ENCODE measurements around the gene SLC27A1. TPM values are rescaled to one million over a fixed set of nuclear protein-coding genes. Genes with fewer than 3 reads are reported as not detected.
"Not testable (repeated sequence)": the region's sequence is repeated elsewhere in the genome, so short reads cannot be mapped to it uniquely, and the experiment has no call there.

The SLC27A1 gene
- total RNA-seq, 4 donors from 2014 or later = 30.6 to 58.2 (median 43.6) TPM

GRCh38 chr19:17510220-17510993 lies 40.1 kb downstream of the SLC27A1 start:
- intact Hi-C loops (cut with DNase I; ENCODE audit: low total_unique reads) = no loop called here
- no peak for DNase-seq (ENCODE audit: low spot score in 2 of 2)
- 42 to 45% methylated on average over 13 of the region's 13 CpGs for WGBS, 2 donors
- TF ChIP-seq CTCF (IDR thresholded peaks at IDR 0.05) (no peak), POLR2A (IDR thresholded peaks at IDR 0.05) (no peak)
- H3K4me3 ChIP-seq (ENCODE audit: low read depth, poor library complexity, severe bottlenecking) = no peak overlapping the region

GRCh38 chr19:17511724-17512573 lies 41.6 kb downstream of the SLC27A1 start:
- intact Hi-C loops (cut with DNase I; ENCODE audit: low total_unique reads) = no loop called here
- 1 to 2% methylated on average over 32 to 54 of the region's 82 CpGs for WGBS, 2 donors
- peak overlapping the region; percentile 74 for H3K4me3 ChIP-seq (ENCODE audit: low read depth, poor library complexity, severe bottlenecking)
- TF ChIP-seq POLR2A (IDR thresholded peaks at IDR 0.05) (no peak), CTCF (IDR thresholded peaks at IDR 0.05) (no peak)
- DNase-seq (ENCODE audit: low spot score in 2 of 2) = peak; percentile 81 to 97

DNA sequence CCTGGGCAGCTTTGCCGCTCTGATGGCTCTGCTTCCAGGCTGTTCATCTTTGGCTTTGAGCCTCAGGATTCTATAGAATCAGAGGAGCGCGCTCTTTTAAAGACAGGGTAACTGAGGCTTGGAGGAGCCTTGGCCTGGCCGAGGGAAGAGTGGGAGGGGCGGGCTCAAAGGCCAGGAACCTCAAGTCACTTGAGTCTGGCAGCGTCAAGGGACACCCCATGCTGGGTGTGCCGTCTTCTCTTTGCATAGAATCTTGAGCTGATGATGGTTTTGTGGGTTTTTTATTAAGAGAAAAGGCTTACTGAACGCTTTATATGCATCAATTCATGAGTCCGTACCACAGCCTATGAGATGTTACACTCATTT lies 42.2 kb downstream of the SLC27A1 start:
- WGBS, 2 donors = 36 to 48% methylated on average over 9 of the region's 9 CpGs

GRCh38 chr19:17515408-17516149 lies 45.3 kb downstream of the SLC27A1 start:
- no peak overlapping the region for H3K4me3 ChIP-seq (ENCODE audit: low read depth, poor library complexity, severe bottlenecking)
- intact Hi-C loops (cut with DNase I; ENCODE audit: low total_unique reads) = no loop called here
- 86 to 90% methylated on average over 14 to 15 of the region's 15 CpGs for WGBS, 2 donors
- no peak for TF ChIP-seq CTCF (IDR thresholded peaks at IDR 0.05)
- TF ChIP-seq POLR2A (IDR thresholded peaks at IDR 0.05) = no peak
- DNase-seq (ENCODE audit: low spot score in 2 of 2) = no peak

More for the DNA sequence above, 42.2 kb downstream of the SLC27A1 start:
- peak overlapping the region; percentile 74 for H3K4me3 ChIP-seq (ENCODE audit: low read depth, poor library complexity, severe bottlenecking)
- no peak for TF ChIP-seq CTCF (IDR thresholded peaks at IDR 0.05)
- TF ChIP-seq POLR2A (IDR thresholded peaks at IDR 0.05) = no peak
- intact Hi-C loops (cut with DNase I; ENCODE audit: low total_unique reads) = no loop called here
- no peak for DNase-seq (ENCODE audit: low spot score in 2 of 2)

DNA sequence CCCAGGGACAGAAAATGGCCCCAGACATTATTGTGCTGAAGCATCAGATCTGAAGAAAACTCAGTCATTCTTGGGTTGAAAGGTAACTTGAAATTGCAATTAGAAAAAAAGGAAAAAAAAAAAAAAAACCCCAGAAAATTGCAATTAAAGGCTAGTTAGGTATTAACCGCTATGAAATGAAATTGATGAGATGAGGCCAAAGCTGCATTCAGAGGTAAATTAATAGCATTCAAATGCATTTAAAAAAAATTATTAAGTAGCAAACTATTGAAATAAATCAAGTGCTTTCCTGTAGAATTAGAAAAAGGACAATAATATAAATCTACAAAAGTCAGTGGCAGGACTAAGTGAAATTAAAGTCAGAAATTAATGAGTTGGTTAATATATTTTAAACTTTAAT lies 47.6 kb downstream of the SLC27A1 start:
- 87 to 98% methylated on average over 1 of the region's 1 CpG for WGBS, 2 donors
- no peak for TF ChIP-seq CTCF (IDR thresholded peaks at IDR 0.05)
- no peak for TF ChIP-seq POLR2A (IDR thresholded peaks at IDR 0.05)
- intact Hi-C loops (cut with DNase I; ENCODE audit: low total_unique reads) = no loop called here
- no peak for DNase-seq (ENCODE audit: low spot score in 2 of 2)
- no peak overlapping the region for H3K4me3 ChIP-seq (ENCODE audit: low read depth, poor library complexity, severe bottlenecking)

GRCh38 chr19:17518654-17519053 lies 48.3 kb downstream of the SLC27A1 start:
- intact Hi-C loops (cut with DNase I; ENCODE audit: low total_unique reads); DNase-seq (ENCODE audit: low spot score in 2 of 2); H3K4me3 ChIP-seq (ENCODE audit: low read depth, poor library complexity, severe bottlenecking): not testable (repeated sequence)
- 88 to 91% methylated on average over 8 of the region's 8 CpGs for WGBS, 2 donors

Measured in lower leg skin (tissue), 4 donors.